Measurements from ENCODE around the gene MINK1. TPM values are rescaled to one million over a fixed set of nuclear protein-coding genes. Genes with fewer than 3 reads are reported as not detected.

MINK1 gene
- total and polyA plus RNA-seq, 2 of the 13 experiments (the other 11 are each of a cell fraction or from before 2014, with no cell fraction given): 17.2 to 63.9 TPM

DNA sequence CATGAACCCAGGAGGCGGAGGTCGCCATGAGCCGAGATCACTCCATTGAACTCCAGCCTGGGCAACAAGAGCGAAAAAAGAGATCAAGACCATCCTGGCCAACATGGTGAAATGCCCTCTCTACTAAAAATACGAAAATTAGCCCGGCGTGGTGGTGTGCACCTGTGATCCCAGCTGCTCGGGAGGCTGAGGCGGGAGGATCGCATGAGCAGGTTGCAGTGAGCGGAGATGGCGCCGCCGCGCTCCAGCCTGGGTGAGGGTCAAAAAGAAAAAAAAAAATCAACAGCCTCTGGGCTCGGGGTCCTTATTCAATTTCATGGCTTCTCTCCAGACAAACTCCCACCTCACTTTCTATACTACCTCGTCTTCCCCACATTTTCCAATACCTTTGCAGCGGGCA is 95.7 kb downstream of the MINK1 start:
- FAIRE-seq (no peak), DNase-seq (ENCODE audit: low spot score) (no peak), ATAC-seq (no peak)
- Histone ChIP-seq H2AFZ (ENCODE audit: low read length) (no peak overlapping the region), H3K36me3 (replicated peaks in 1 of 2; ENCODE audit: control insufficient read depth in 1 of 2, insufficient read depth in 2 of 2, low read length in 2 of 2) (no peaks in the 10 kb centered on the region), H3K4me3 (replicated peaks in 1 of 3; ENCODE audit: insufficient read depth in 1 of 3, low read depth in 2 of 3, low read length in 3 of 3) (no peak overlapping the region), H4K20me1 (ENCODE audit: insufficient read depth, low read length) (no peaks in the 10 kb centered on the region), H3K9me3 (ENCODE audit: low read length) (no peaks in the 10 kb centered on the region), H3K9ac (ENCODE audit: insufficient read depth, low read depth, low read length) (no peak overlapping the region), H3K27me3 (ENCODE audit: control insufficient read depth in 1 of 2, insufficient read depth in 2 of 2, low read length in 2 of 2) (no peaks in the 10 kb centered on the region), H3K4me1 (ENCODE audit: insufficient read depth, low read length) (peaks cover 2% of the 10 kb centered on the region), H3K79me2 (ENCODE audit: insufficient read depth, low read length) (no peaks in the 10 kb centered on the region), H3K4me2 (ENCODE audit: low read depth, low read length) (no peak overlapping the region), H3K27ac (ENCODE audit: extremely low read length, insufficient read depth, low read length) (no peak overlapping the region)
- 96% methylated on average over 18 of the region's 18 CpGs for WGBS (ENCODE audit: low lambda C conversion rate)
- BruUV-seq (replicated peaks): no TSS peak
- TF ChIP-seq, protein P1, sequence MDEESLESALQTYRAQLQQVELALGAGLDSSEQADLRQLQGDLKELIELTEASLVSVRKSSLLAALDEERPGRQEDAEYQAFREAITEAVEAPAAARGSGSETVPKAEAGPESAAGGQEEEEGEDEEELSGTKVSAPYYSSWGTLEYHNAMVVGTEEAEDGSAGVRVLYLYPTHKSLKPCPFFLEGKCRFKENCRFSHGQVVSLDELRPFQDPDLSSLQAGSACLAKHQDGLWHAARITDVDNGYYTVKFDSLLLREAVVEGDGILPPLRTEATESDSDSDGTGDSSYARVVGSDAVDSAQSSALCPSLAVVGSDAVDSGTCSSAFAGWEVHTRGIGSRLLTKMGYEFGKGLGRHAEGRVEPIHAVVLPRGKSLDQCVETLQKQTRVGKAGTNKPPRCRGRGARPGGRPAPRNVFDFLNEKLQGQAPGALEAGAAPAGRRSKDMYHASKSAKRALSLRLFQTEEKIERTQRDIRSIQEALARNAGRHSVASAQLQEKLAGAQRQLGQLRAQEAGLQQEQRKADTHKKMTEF (CRISPR knock-in tag; IDR thresholded peaks at IDR 0.05): no peak
- TF ChIP-seq, protein P2, sequence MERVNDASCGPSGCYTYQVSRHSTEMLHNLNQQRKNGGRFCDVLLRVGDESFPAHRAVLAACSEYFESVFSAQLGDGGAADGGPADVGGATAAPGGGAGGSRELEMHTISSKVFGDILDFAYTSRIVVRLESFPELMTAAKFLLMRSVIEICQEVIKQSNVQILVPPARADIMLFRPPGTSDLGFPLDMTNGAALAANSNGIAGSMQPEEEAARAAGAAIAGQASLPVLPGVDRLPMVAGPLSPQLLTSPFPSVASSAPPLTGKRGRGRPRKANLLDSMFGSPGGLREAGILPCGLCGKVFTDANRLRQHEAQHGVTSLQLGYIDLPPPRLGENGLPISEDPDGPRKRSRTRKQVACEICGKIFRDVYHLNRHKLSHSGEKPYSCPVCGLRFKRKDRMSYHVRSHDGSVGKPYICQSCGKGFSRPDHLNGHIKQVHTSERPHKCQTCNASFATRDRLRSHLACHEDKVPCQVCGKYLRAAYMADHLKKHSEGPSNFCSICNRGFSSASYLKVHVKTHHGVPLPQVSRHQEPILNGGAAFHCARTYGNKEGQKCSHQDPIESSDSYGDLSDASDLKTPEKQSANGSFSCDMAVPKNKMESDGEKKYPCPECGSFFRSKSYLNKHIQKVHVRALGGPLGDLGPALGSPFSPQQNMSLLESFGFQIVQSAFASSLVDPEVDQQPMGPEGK (CRISPR knock-in tag; IDR thresholded peaks at IDR 0.05): no peak
- in situ Hi-C loops (cut with HindIII; ENCODE audit: extremely low pct_ligation_motif_present, low pct_unique_long_range_greater_than_20kb): no loop called here
- CTCF ChIA-PET (ENCODE audit: low intra/inter-chr PET ratio, low total read pairs): no interaction called here
- POLR2A ChIA-PET: interaction anchor here (1.0 to 1.1 kb wide), 3 partner anchors 8 to 38 kb away, joined by 3 to 6 read pairs (median 5); partner anchors contain the start of genes RNF167 and SLC25A11
- intact Hi-C loops (cut with micrococcal nuclease; ENCODE audit: unreplicated experiment): no loop called here

DNA sequence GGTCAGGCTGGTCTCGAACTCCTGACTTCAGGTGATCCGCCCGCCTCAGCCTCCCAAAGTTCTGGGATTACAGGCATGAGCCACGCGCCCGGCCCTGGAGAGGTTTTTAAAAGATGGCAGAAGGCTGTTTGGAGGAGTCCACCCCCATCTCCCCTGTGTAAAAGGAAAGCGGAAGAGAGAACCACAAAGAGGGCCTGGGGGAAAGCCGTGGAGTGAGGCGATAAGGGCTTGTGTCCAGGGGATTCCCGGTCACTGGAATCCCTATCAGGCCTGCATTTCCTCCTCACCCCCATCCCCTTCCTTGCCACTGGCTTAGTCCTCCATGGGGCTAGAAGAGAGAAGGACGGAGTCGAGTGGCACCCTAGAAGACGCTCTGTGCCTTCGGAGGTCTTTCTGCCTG is 98.8 kb downstream of the MINK1 start, which contains the start of gene GP1BA:
GP1BA (plus strand) TSS at position 315 of the 400 bp plus-strand sequence. CDS start 328 bp downstream, outside the sequence.
- FAIRE-seq (no peak), ATAC-seq (no peak), DNase-seq (ENCODE audit: low spot score) (no peak)
- in situ Hi-C loops (cut with HindIII; ENCODE audit: extremely low pct_ligation_motif_present, low pct_unique_long_range_greater_than_20kb) (no loop called here), intact Hi-C loops (cut with micrococcal nuclease; ENCODE audit: unreplicated experiment) (no loop called here)
- no peak within 1 kb of the TSS for H2AFZ ChIP-seq (ENCODE audit: low read length)
- H3K9me3 ChIP-seq (ENCODE audit: low read length): no peaks in the 10 kb centered on the region
- WGBS (ENCODE audit: low lambda C conversion rate): 96% methylated on average over 14 of the region's 14 CpGs
- H3K4me2 ChIP-seq (ENCODE audit: low read depth, low read length): no peak within 1 kb of the TSS
- no peak within 1 kb of the TSS for H3K27ac ChIP-seq (ENCODE audit: extremely low read length, insufficient read depth, low read length)
- peaks cover 0 to 3% of the 10 kb centered on the region in 2 experiments; a peak in 1 of 5 replicates for H3K36me3 ChIP-seq (replicated peaks in 1 of 2; ENCODE audit: control insufficient read depth in 1 of 2, insufficient read depth in 2 of 2, low read length in 2 of 2)
- no peaks in the 10 kb centered on the region for H3K79me2 ChIP-seq (ENCODE audit: insufficient read depth, low read length)
- H3K9ac ChIP-seq (ENCODE audit: insufficient read depth, low read depth, low read length): no peak within 1 kb of the TSS
- POLR2A ChIA-PET: no interaction called here
- TF ChIP-seq, protein P3, sequence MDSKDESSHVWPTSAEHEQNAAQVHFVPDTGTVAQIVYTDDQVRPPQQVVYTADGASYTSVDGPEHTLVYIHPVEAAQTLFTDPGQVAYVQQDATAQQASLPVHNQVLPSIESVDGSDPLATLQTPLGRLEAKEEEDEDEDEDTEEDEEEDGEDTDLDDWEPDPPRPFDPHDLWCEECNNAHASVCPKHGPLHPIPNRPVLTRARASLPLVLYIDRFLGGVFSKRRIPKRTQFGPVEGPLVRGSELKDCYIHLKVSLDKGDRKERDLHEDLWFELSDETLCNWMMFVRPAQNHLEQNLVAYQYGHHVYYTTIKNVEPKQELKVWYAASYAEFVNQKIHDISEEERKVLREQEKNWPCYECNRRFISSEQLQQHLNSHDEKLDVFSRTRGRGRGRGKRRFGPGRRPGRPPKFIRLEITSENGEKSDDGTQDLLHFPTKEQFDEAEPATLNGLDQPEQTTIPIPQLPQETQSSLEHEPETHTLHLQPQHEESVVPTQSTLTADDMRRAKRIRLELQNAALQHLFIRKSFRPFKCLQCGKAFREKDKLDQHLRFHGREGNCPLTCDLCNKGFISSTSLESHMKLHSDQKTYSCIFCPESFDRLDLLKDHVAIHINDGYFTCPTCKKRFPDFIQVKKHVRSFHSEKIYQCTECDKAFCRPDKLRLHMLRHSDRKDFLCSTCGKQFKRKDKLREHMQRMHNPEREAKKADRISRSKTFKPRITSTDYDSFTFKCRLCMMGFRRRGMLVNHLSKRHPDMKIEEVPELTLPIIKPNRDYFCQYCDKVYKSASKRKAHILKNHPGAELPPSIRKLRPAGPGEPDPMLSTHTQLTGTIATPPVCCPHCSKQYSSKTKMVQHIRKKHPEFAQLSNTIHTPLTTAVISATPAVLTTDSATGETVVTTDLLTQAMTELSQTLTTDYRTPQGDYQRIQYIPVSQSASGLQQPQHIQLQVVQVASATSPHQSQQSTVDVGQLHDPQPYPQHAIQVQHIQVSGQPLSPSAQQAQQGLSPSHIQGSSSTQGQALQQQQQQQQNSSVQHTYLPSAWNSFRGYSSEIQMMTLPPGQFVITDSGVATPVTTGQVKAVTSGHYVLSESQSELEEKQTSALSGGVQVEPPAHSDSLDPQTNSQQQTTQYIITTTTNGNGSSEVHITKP (CRISPR knock-in tag; IDR thresholded peaks at IDR 0.05; ENCODE audit: low read depth): no peak
- TF ChIP-seq ZNF644 (CRISPR knock-in tag; IDR thresholded peaks at IDR 0.05; ENCODE audit: low read depth) (no peak), ZNF225 (CRISPR knock-in tag; IDR thresholded peaks at IDR 0.05) (no peak)
- TF ChIP-seq, protein P4, sequence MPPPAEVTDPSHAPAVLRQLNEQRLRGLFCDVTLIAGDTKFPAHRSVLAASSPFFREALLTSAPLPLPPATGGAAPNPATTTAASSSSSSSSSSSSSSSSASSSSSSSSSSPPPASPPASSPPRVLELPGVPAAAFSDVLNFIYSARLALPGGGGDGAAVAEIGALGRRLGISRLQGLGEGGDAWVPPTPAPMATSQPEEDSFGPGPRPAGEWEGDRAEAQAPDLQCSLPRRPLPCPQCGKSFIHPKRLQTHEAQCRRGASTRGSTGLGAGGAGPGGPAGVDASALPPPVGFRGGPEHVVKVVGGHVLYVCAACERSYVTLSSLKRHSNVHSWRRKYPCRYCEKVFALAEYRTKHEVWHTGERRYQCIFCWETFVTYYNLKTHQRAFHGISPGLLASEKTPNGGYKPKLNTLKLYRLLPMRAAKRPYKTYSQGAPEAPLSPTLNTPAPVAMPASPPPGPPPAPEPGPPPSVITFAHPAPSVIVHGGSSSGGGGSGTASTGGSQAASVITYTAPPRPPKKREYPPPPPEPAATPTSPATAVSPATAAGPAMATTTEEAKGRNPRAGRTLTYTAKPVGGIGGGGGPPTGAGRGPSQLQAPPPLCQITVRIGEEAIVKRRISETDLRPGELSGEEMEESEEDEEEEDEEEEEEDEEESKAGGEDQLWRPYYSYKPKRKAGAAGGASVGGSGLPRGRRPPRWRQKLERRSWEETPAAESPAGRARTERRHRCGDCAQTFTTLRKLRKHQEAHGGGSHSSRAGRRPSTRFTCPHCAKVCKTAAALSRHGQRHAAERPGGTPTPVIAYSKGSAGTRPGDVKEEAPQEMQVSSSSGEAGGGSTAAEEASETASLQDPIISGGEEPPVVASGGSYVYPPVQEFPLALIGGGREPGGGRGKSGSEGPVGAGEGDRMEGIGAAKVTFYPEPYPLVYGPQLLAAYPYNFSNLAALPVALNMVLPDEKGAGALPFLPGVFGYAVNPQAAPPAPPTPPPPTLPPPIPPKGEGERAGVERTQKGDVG (CRISPR knock-in tag; IDR thresholded peaks at IDR 0.05; ENCODE audit: borderline replicate concordance): no peak
- no peaks in the 10 kb centered on the region for H4K20me1 ChIP-seq (ENCODE audit: insufficient read depth, low read length)
- H3K4me3 ChIP-seq (replicated peaks in 1 of 3; ENCODE audit: insufficient read depth in 1 of 3, low read depth in 2 of 3, low read length in 3 of 3): no peak within 1 kb of the TSS
- peaks cover 10% of the 10 kb centered on the region for H3K4me1 ChIP-seq (ENCODE audit: insufficient read depth, low read length)
- no peaks in the 10 kb centered on the region for H3K27me3 ChIP-seq (ENCODE audit: control insufficient read depth in 1 of 2, insufficient read depth in 2 of 2, low read length in 2 of 2)
- no TSS peak for BruUV-seq (replicated peaks)
- CTCF ChIA-PET (ENCODE audit: low intra/inter-chr PET ratio, low total read pairs): no interaction called here
